H1 (cell line): Measurements from ENCODE around the gene SMIM20. TPM values are rescaled to one million over a fixed set of nuclear protein-coding genes. Genes with fewer than 3 reads are reported as not detected.

Source experiments
- BRCA1 ChIP-seq: IDR thresholded peaks from 2 replicates; pipeline ENCODE4 v1.6.1; 2012; ENCODE audit warnings: low read depth, low read length, improper control_type of control experiment
- CEBPB ChIP-seq: IDR thresholded peaks from 2 replicates; pipeline ENCODE4 v1.6.1; 2012; ENCODE audit warnings: low read depth, low read length
- CHD7 ChIP-seq: fragments of 300-600 bp; sonication (generic); IDR thresholded peaks from 2 replicates; pipeline ENCODE4 v1.7.1; 2012; ENCODE audit warnings: low read length, moderate library complexity, mild to moderate bottlenecking, inconsistent platforms; ENCODE audit not compliant: insufficient replicate concordance
- CREB1 ChIP-seq: IDR thresholded peaks from 2 replicates; pipeline ENCODE4 v1.6.1; 2012; ENCODE audit warnings: inconsistent platforms
- EZH2 ChIP-seq: fragments of 200-600 bp; sonication (generic); IDR thresholded peaks from 2 replicates; pipeline ENCODE4 v1.7.1; 2012; ENCODE audit warnings: low read depth, mild to moderate bottlenecking, moderate library complexity, low read length, inconsistent platforms; ENCODE audit not compliant: severe bottlenecking
- HDAC6 ChIP-seq: IDR thresholded peaks from one replicate; pipeline ENCODE4 v1.7.1; 2012; ENCODE audit warnings: low read depth, mild to moderate bottlenecking, inconsistent platforms, low read length, moderate library complexity
- MAX ChIP-seq: IDR thresholded peaks from 2 replicates; pipeline ENCODE4 v1.6.1; 2012; ENCODE audit warnings: inconsistent platforms
- NANOG ChIP-seq: IDR thresholded peaks from 2 replicates; pipeline ENCODE4 v1.6.1; 2011; ENCODE audit warnings: low read length, low read depth, mild to moderate bottlenecking, inconsistent platforms; ENCODE audit not compliant: insufficient read depth, poor library complexity, severe bottlenecking
- YY1 ChIP-seq: IDR thresholded peaks from 2 replicates; pipeline ENCODE4 v1.6.1; 2011; ENCODE audit warnings: low read depth, mild to moderate bottlenecking, low read length
- polyA plus RNA-seq, 7 experiments: library from polyadenylated mRNA; depleted of rRNA in 3 of 7; stranded (reverse) in 5 of 7; unstranded in 2 of 7; fragments of >200 nt in 5 of 7; fragments of 200-250 nt in 2 of 7; gene quantifications; 1 replicate in 5 of 7; 2 replicates in 1 of 7; 4 replicates in 1 of 7; pipeline versions ENCODE4 v1.2.1 to v1.2.3, GENCODE V29; 2011 to 2013; ENCODE audit warnings: missing spikeins in 2 of 7, mixed read lengths in 2 of 7
- total RNA-seq: library from RNA; stranded (reverse); fragmentation: NEBNext Ultra II Directional; extraction: Animal tissue kit (Norgen Biotek cat#: 25700); gene quantifications from 2 replicates; pipeline ENCODE4 v1.2.1, GENCODE V29; 2021

SMIM20 gene
- total and polyA plus RNA-seq, 2 of the 8 experiments (the other 6 are each of a cell fraction or from before 2014, with no cell fraction given) = 21.9 to 36.9 TPM

- TF ChIP-seq BRCA1 (no peak), CREB1 (no peak), NANOG (no peak), EZH2 (no peak), CEBPB (no peak), CHD7 (no peak), MAX (no peak), YY1 (no peak), HDAC6 (no peak)
Measured at GRCh38 chr4:25928379-25929297, 14.6 kb downstream of the SMIM20 start (continued).
